DND-41 (cell line): ENCODE measurements around the gene ABCB9.
A peak's percentile ranks its signal among the peaks of the same experiment; 100 is the strongest.

Experiments
- ATAC-seq: fragments of 200-7000 bp; cut with Tn5 transposase; 3 replicates; pipeline ENCODE4 v1.9.1; 2021; ENCODE audit warnings: low read depth; ENCODE audit not compliant: insufficient read depth
- DNase-seq: peaks from one replicate; pipeline ENCODE4 v3.0.0-alpha.2; 2020
- H2AFZ ChIP-seq: 2 replicates; pipeline ENCODE4 v1.6.0; 2012; ENCODE audit warnings: low read depth, low read length
- H3K27ac ChIP-seq: 2 replicates; pipeline ENCODE4 v1.5.1; 2012; ENCODE audit warnings: low read length, inconsistent platforms
- H3K27me3 ChIP-seq: fragments of 200-600 bp; sonication (generic); 2 replicates; pipeline ENCODE4 v1.6.0; 2012; ENCODE audit warnings: low read length, mild to moderate bottlenecking, inconsistent platforms; ENCODE audit not compliant: insufficient read depth, poor library complexity
- H3K36me3 ChIP-seq: 2 replicates; pipeline ENCODE4 v1.5.1; 2012; ENCODE audit warnings: low read length, inconsistent platforms; ENCODE audit not compliant: insufficient read depth
- H3K4me1 ChIP-seq: 2 replicates; pipeline ENCODE4 v1.5.1; 2012; ENCODE audit warnings: mild to moderate bottlenecking, low read length; ENCODE audit not compliant: insufficient read depth
- H3K4me2 ChIP-seq: 2 replicates; pipeline ENCODE4 v1.6.0; 2012; ENCODE audit warnings: mild to moderate bottlenecking, moderate library complexity, low read length, inconsistent platforms; ENCODE audit not compliant: insufficient read depth
- H3K4me3 ChIP-seq, 2 experiments: fragments of 200-600 bp in 1 of 2; shearing (Covaris generic) in 1 of 2; 2 replicates each; pipeline ENCODE4 v1.5.1; 2012 to 2016; ENCODE audit warnings: inconsistent platforms in 2 of 2, low read length in 2 of 2, mild to moderate bottlenecking in 2 of 2, low read depth in 1 of 2, moderate library complexity in 1 of 2
- H3K79me2 ChIP-seq: 2 replicates; pipeline ENCODE4 v1.6.0; 2012; ENCODE audit warnings: low read length, inconsistent platforms; ENCODE audit not compliant: insufficient read depth
- H3K9ac ChIP-seq: 2 replicates; pipeline ENCODE4 v1.6.0; 2012; ENCODE audit warnings: low read depth, mild to moderate bottlenecking, inconsistent platforms, low read length, moderate library complexity
- H3K9me3 ChIP-seq: 2 replicates; pipeline ENCODE4 v1.5.1; 2012; ENCODE audit warnings: low read length, moderate library complexity, mild to moderate bottlenecking, inconsistent platforms; ENCODE audit not compliant: insufficient read depth, severe bottlenecking
- H4K20me1 ChIP-seq: 2 replicates; pipeline ENCODE4 v1.6.0; 2012; ENCODE audit warnings: low read length; ENCODE audit not compliant: insufficient read depth
- CTCF ChIP-seq: IDR thresholded peaks from 2 replicates; pipeline ENCODE4 v1.5.1; 2012; ENCODE audit warnings: borderline replicate concordance, low read length, moderate library complexity, mild to moderate bottlenecking; ENCODE audit not compliant: poor library complexity, severe bottlenecking; ENCODE audit errors: extremely low read depth
- EZH2 ChIP-seq: IDR thresholded peaks from 3 replicates; pipeline ENCODE4 v1.6.1; 2012; ENCODE audit warnings: borderline replicate concordance, low read depth, mild to moderate bottlenecking, moderate library complexity, low read length, inconsistent platforms; ENCODE audit not compliant: severe bottlenecking

ABCB9 gene

GRCh38 chr12:122979001-122979907 is 13.0 kb upstream of the ABCB9 start:
- H3K9me3 ChIP-seq: no peaks in the 10 kb centered on the region
- H3K27ac ChIP-seq: peak overlapping the region; percentile 88
- peak overlapping the region; percentile 93 for H3K9ac ChIP-seq
- H3K4me2 ChIP-seq: peak overlapping the region; percentile 89
- peak overlapping the region; percentile 57 to 86; a peak in 3 of 4 replicates for H3K4me3 ChIP-seq
- peak overlapping the region; percentile 97 for H2AFZ ChIP-seq
- H3K36me3 ChIP-seq: peaks cover 48% of the 10 kb centered on the region
- no peaks in the 10 kb centered on the region for H3K27me3 ChIP-seq
- peaks cover 30% of the 10 kb centered on the region for H4K20me1 ChIP-seq
- ATAC-seq (no peak), DNase-seq (no peak)
- peaks cover 70% of the 10 kb centered on the region for H3K4me1 ChIP-seq
- TF ChIP-seq EZH2 (no peak), CTCF (no peak)
- H3K79me2 ChIP-seq: peaks cover 69% of the 10 kb centered on the region

GRCh38 chr12:122978507-122978955 is 12.3 kb upstream of the ABCB9 start:
- no peak overlapping the region for H2AFZ ChIP-seq
- no peak for TF ChIP-seq CTCF
- peak overlapping the region; percentile 89 for H3K4me2 ChIP-seq
- peaks cover 30% of the 10 kb centered on the region for H4K20me1 ChIP-seq
- no peaks in the 10 kb centered on the region for H3K9me3 ChIP-seq
- peaks cover 78% of the 10 kb centered on the region for H3K4me1 ChIP-seq
- H3K27me3 ChIP-seq: no peaks in the 10 kb centered on the region
- DNase-seq (no peak), ATAC-seq (no peak)
- no peak overlapping the region for H3K27ac ChIP-seq
- H3K4me3 ChIP-seq: peak overlapping the region in 1 of 2 experiments; percentile 86; a peak in 2 of 4 replicates
- H3K9ac ChIP-seq: no peak overlapping the region; the same call in 1 of the 2 replicates
- H3K79me2 ChIP-seq: peaks cover 72% of the 10 kb centered on the region
- H3K36me3 ChIP-seq: peaks cover 48% of the 10 kb centered on the region

- Histone ChIP-seq H3K4me1 (peaks cover 73% of the 10 kb centered on the region), H3K79me2 (peaks cover 72% of the 10 kb centered on the region), H3K27ac (no peak overlapping the region), H3K9ac (no peak overlapping the region), H3K36me3 (peaks cover 41% of the 10 kb centered on the region), H3K27me3 (no peaks in the 10 kb centered on the region), H4K20me1 (peaks cover 25% of the 10 kb centered on the region), H3K4me2 (peak overlapping the region; percentile 89), H2AFZ (no peak overlapping the region), H3K4me3 (no peak overlapping the region), H3K9me3 (no peaks in the 10 kb centered on the region)
- DNase-seq: no peak
- no peak for ATAC-seq
- TF ChIP-seq EZH2 (no peak), CTCF (no peak)
Measured at GRCh38 chr12:122977655-122978392, 11.6 kb upstream of the ABCB9 start.
